Suprapubic skin (tissue), 4 donors: ENCODE results near the gene PPP2R2D. TPM values are rescaled to one million over a fixed set of nuclear protein-coding genes. Genes with fewer than 3 reads are reported as not detected.
A peak's percentile ranks its signal among the peaks of the same experiment; 100 is the strongest.
"Not testable (repeated sequence)": the region's sequence is repeated elsewhere in the genome, so short reads cannot be mapped to it uniquely, and the experiment has no call there.

ENCODE experiments used
- DNase-seq, 2 donors: peaks; one replicate each; pipeline ENCODE4 v3.0.0-alpha.2; 2019; ENCODE audit warnings: low spot score in 2 of 2
- H3K27ac ChIP-seq: fragments of 200-600 bp; sonication (generic); one replicate; pipeline ENCODE4 v1.5.1; 2019
- H3K27me3 ChIP-seq: fragments of 200-600 bp; sonication (generic); one replicate; pipeline ENCODE4 v1.5.1; 2019
- H3K36me3 ChIP-seq: fragments of 200-600 bp; sonication (generic); one replicate; pipeline ENCODE4 v1.5.1; 2019
- H3K4me1 ChIP-seq: fragments of 200-600 bp; sonication (generic); one replicate; pipeline ENCODE4 v1.5.1; 2019
- H3K4me3 ChIP-seq: fragments of 200-600 bp; sonication (generic); one replicate; pipeline ENCODE4 v1.5.1; 2019; ENCODE audit warnings: mild to moderate bottlenecking
- H3K9me3 ChIP-seq: fragments of 200-600 bp; sonication (generic); one replicate; pipeline ENCODE4 v1.5.1; 2019
- CTCF ChIP-seq, 2 donors: fragments of 200-600 bp in 1 of 2; fragments of 450-650 bp in 1 of 2; sonication (generic) in 1 of 2; IDR thresholded peaks; one replicate each; pipeline ENCODE4 v1.5.1; 2016 to 2019; ENCODE audit warnings: antibody characterized with exemption in 2 of 2, mild to moderate bottlenecking in 1 of 2, moderate library complexity in 1 of 2
- EP300 ChIP-seq: sonication (generic); formaldehyde crosslinking; IDR thresholded peaks from one replicate; pipeline ENCODE4 v1.6.1; 2017; ENCODE audit warnings: antibody characterized with exemption
- POLR2A ChIP-seq, 2 donors: fragments of 450-650 bp; IDR thresholded peaks; one replicate each; pipeline ENCODE4 v1.6.1; 2017; ENCODE audit warnings: antibody characterized with exemption in 2 of 2, mild to moderate bottlenecking in 2 of 2, moderate library complexity in 2 of 2
- POLR2AphosphoS5 ChIP-seq, 3 donors: sonication (generic); formaldehyde crosslinking; IDR thresholded peaks; one replicate each; pipeline ENCODE4 v1.6.1; 2017; ENCODE audit warnings: antibody characterized with exemption in 3 of 3
- WGBS: methylation state at CpG from one replicate; pipeline ENCODE4 v1.1.5; 2018; 5-methylcytosine and 5-hydroxymethylcytosine counted together
- total RNA-seq, 4 donors: library from RNA; depleted of rRNA; stranded (reverse); fragments of >200 nt; gene quantifications; one replicate each; pipeline ENCODE4 v1.1.0, GENCODE V29; 2016

PPP2R2D gene
- total RNA-seq, 4 donors from 2014 or later = 22.6 to 67.2 (median 30.1) TPM

- Histone ChIP-seq H3K4me1 (peaks cover 30% of the 10 kb centered on the region), H3K9me3 (no peaks in the 10 kb centered on the region), H3K36me3 (no peaks in the 10 kb centered on the region), H3K4me3 (peak overlapping the region; percentile 82), H3K27me3 (no peaks in the 10 kb centered on the region), H3K27ac (peak overlapping the region; percentile 55)
- WGBS = no CpG with 5 or more reads among the region's 83 CpGs
- DNase-seq = peak in 1 of 2 donors; percentile 81
- TF ChIP-seq POLR2AphosphoS5 (IDR thresholded peaks at IDR 0.05) (no peak), POLR2A (IDR thresholded peaks at IDR 0.05) (no peak), EP300 (no peak), CTCF (IDR thresholded peaks at IDR 0.05) (no peak)
These were observed 81.5 kb downstream of the PPP2R2D start for GRCh38 chr10:131982185-131982756.

- H3K27ac ChIP-seq = no peak overlapping the region
- peak in 1 of 2 donors; percentile 68 for DNase-seq
- H3K4me3 ChIP-seq = peak overlapping the region; percentile 82
- H3K9me3 ChIP-seq = no peaks in the 10 kb centered on the region
- WGBS = 71% methylated on average over 13 of the region's 21 CpGs
- TF ChIP-seq CTCF (IDR thresholded peaks at IDR 0.05) (no peak), POLR2AphosphoS5 (IDR thresholded peaks at IDR 0.05) (no peak), POLR2A (IDR thresholded peaks at IDR 0.05) (no peak), EP300 (no peak)
- peaks cover 30% of the 10 kb centered on the region for H3K4me1 ChIP-seq
- H3K27me3 ChIP-seq = no peaks in the 10 kb centered on the region
- no peaks in the 10 kb centered on the region for H3K36me3 ChIP-seq
These were observed 82.0 kb downstream of the PPP2R2D start for GRCh38 chr10:131982796-131983195.

GRCh38 chr10:131983780-131984179 lies 83.0 kb downstream of the PPP2R2D start:
- Histone ChIP-seq H3K36me3 (no peaks in the 10 kb centered on the region), H3K4me3 (no peak overlapping the region), H3K9me3 (no peaks in the 10 kb centered on the region), H3K27ac (no peak overlapping the region), H3K27me3 (no peaks in the 10 kb centered on the region), H3K4me1 (peaks cover 30% of the 10 kb centered on the region)
- DNase-seq = no peak
- TF ChIP-seq POLR2AphosphoS5 (IDR thresholded peaks at IDR 0.05) (no peak), POLR2A (IDR thresholded peaks at IDR 0.05) (no peak), CTCF (IDR thresholded peaks at IDR 0.05) (no peak), EP300 (no peak)
- 70% methylated on average over 6 of the region's 6 CpGs for WGBS

- not testable (repeated sequence) for H3K36me3 ChIP-seq, H3K27me3 ChIP-seq, DNase-seq, H3K4me3 ChIP-seq, H3K9me3 ChIP-seq, H3K4me1 ChIP-seq, H3K27ac ChIP-seq
- WGBS = 98% methylated on average over 7 of the region's 7 CpGs
These were observed 86.0 kb downstream of the PPP2R2D start for GRCh38 chr10:131986851-131987250.

GRCh38 chr10:131987301-131987700 lies 86.5 kb downstream of the PPP2R2D start:
- WGBS = 91% methylated on average over 5 of the region's 5 CpGs
- not testable (repeated sequence) for H3K4me3 ChIP-seq

GRCh38 chr10:131987786-131988185 lies 87.0 kb downstream of the PPP2R2D start:
- not testable (repeated sequence) for H3K9me3 ChIP-seq, H3K36me3 ChIP-seq, H3K27ac ChIP-seq, H3K4me1 ChIP-seq, DNase-seq, H3K4me3 ChIP-seq, H3K27me3 ChIP-seq
- 92% methylated on average over 3 of the region's 3 CpGs for WGBS

More at GRCh38 chr10:131987301-131987700, 86.5 kb downstream of the PPP2R2D start:
- H3K9me3 ChIP-seq, DNase-seq, H3K27me3 ChIP-seq, H3K4me1 ChIP-seq, H3K27ac ChIP-seq, H3K36me3 ChIP-seq: not testable (repeated sequence)

- H3K9me3 ChIP-seq = no peaks in the 10 kb centered on the region
- no peak overlapping the region for H3K27ac ChIP-seq
- H3K36me3 ChIP-seq = no peaks in the 10 kb centered on the region
- DNase-seq = no peak
- 85% methylated on average over 3 of the region's 3 CpGs for WGBS
- H3K4me3 ChIP-seq = no peak overlapping the region
- H3K4me1 ChIP-seq = peaks cover under 1% of the 10 kb centered on the region
- TF ChIP-seq CTCF (IDR thresholded peaks at IDR 0.05) (no peak), EP300 (no peak), POLR2AphosphoS5 (IDR thresholded peaks at IDR 0.05) (no peak), POLR2A (IDR thresholded peaks at IDR 0.05) (no peak)
- no peaks in the 10 kb centered on the region for H3K27me3 ChIP-seq
These were observed 90.9 kb downstream of the PPP2R2D start for GRCh38 chr10:131991726-131992125.
